Measurements from ENCODE around the gene NCMAP.
"Not testable (repeated sequence)": the region's sequence is repeated elsewhere in the genome, so short reads cannot be mapped to it uniquely, and the experiment has no call there.

The NCMAP gene

GRCh38 chr1:24541711-24542346, 14.1 kb upstream of the NCMAP start:
- DNase-seq (ENCODE audit: low spot score): peak; percentile 17

- DNase-seq (ENCODE audit: low spot score): no peak
These were observed 11.6 kb upstream of the NCMAP start for GRCh38 chr1:24544239-24544638.

GRCh38 chr1:24545662-24546061, 10.2 kb upstream of the NCMAP start:
- no peak for DNase-seq (ENCODE audit: low spot score)

GRCh38 chr1:24547195-24547594, 8.7 kb upstream of the NCMAP start:
- DNase-seq (ENCODE audit: low spot score): no peak

- DNase-seq (ENCODE audit: low spot score): no peak
These were observed 7.8 kb upstream of the NCMAP start for GRCh38 chr1:24548070-24548469.

- DNase-seq (ENCODE audit: low spot score): not testable (repeated sequence)
These were observed 6.7 kb upstream of the NCMAP start for GRCh38 chr1:24549210-24549609.

- no peak for DNase-seq (ENCODE audit: low spot score)
These were observed 4.5 kb upstream of the NCMAP start for GRCh38 chr1:24551290-24551959.

- DNase-seq (ENCODE audit: low spot score): no peak
These were observed 3.8 kb upstream of the NCMAP start for GRCh38 chr1:24551960-24552571.

GRCh38 chr1:24553931-24554330, 2.0 kb upstream of the NCMAP start:
- no peak for DNase-seq (ENCODE audit: low spot score)

GRCh38 chr1:24554714-24555113, 1.2 kb upstream of the NCMAP start:
- DNase-seq (ENCODE audit: low spot score): no peak

- no peak for DNase-seq (ENCODE audit: low spot score)
These were observed 518 bp downstream of the NCMAP start for GRCh38 chr1:24556414-24556795.

GRCh38 chr1:24557220-24557619, 1.3 kb downstream of the NCMAP start:
- no peak for DNase-seq (ENCODE audit: low spot score)

GRCh38 chr1:24557711-24558131, 1.8 kb downstream of the NCMAP start:
- DNase-seq (ENCODE audit: low spot score): no peak

- DNase-seq (ENCODE audit: low spot score): no peak
These were observed 2.6 kb downstream of the NCMAP start for GRCh38 chr1:24558455-24558854.

- no peak for DNase-seq (ENCODE audit: low spot score)
These were observed 3.3 kb downstream of the NCMAP start for GRCh38 chr1:24558902-24559791.

GRCh38 chr1:24560361-24560760, 4.5 kb downstream of the NCMAP start:
- no peak for DNase-seq (ENCODE audit: low spot score)

- DNase-seq (ENCODE audit: low spot score): no peak
These were observed 6.7 kb downstream of the NCMAP start for GRCh38 chr1:24562625-24563024.

GRCh38 chr1:24564695-24565094, 8.8 kb downstream of the NCMAP start:
- no peak for DNase-seq (ENCODE audit: low spot score)

- no peak for DNase-seq (ENCODE audit: low spot score)
These were observed 10.5 kb downstream of the NCMAP start for GRCh38 chr1:24566236-24566867.

- DNase-seq (ENCODE audit: low spot score): no peak
These were observed 12.0 kb downstream of the NCMAP start for GRCh38 chr1:24567792-24568388.

GRCh38 chr1:24568475-24568874, 12.6 kb downstream of the NCMAP start:
- no peak for DNase-seq (ENCODE audit: low spot score)
